ENCODE data around the gene ST7.
"Not testable (repeated sequence)": the region's sequence is repeated elsewhere in the genome, so short reads cannot be mapped to it uniquely, and the experiment has no call there.

Gene ST7

DNA sequence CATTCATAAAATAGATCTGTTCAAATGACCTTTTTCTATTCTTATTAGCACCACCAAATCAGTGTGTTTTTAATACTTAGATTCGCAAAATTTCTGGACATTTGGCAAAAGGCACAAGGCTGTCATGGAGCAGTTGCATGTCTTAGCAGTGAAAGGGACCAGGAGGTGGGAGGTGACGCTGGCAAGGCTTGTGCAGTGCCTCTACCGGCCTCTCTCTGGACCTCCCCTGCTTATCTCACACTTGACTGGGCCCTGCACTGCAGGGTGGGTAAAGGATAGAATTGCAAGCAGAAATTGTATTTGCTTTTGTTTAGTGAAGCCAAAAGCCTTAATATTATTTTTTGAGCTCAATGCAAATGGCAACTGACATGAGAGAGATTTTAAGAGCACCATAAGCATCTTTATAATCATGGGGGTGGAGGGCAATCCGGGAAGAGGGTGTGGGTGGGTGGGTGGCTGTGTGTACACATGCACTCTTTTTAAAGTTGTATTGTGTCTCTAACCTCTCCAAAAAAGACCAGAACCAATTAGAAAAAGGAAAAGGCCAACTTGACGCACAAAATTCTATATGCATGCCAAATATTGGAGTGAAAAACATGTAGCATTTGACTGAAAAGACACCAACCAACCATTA lies 263.3 kb downstream of the ST7 start:
- DNase-seq (ENCODE audit: low read depth in 4 of 4, low spot score in 1 of 4) = no peak

DNA sequence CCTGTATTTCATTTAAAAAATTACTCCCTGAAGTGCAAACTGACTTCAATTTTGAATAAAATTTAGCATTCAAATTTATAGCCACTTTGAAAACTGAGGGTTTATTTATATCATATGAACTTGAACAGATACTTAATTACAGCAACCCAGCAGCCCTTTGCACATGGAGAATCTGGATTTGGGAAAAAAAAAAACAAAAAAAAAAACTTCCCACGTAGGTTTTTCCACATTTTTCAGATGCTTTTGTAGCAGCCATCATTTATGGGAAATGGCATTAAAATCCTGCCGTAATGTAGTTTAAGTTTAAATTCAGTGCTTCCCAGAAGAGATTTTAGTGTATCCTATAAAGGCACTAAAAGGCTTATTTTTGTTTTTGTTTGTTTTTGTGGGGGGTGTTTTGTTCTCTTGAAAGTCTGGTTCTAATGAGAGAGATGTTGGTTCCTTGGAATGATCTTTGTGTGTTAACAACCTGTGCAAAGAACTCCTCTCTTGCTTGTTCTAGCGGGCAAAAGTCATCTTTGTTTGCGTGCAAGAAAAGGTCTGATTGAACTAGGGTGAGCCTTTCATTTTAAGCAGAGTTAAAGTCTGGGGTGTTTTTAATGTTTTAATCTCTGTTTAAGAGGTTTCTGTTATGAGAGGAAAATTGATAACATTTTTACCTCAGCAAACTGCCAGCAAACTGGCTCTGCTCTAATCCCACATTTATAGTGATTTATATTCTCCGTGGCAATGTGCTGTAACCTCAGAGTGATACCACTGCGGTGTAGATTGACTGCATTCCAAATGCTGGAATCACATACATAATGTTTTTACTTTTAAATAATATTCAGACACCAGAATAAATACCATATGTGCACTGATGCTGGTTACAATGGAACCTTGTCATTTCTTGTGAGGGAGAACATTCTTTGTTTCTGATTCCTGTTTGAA lies 264.1 kb downstream of the ST7 start:
- no peak for DNase-seq (ENCODE audit: low read depth in 4 of 4, low spot score in 1 of 4)

DNA sequence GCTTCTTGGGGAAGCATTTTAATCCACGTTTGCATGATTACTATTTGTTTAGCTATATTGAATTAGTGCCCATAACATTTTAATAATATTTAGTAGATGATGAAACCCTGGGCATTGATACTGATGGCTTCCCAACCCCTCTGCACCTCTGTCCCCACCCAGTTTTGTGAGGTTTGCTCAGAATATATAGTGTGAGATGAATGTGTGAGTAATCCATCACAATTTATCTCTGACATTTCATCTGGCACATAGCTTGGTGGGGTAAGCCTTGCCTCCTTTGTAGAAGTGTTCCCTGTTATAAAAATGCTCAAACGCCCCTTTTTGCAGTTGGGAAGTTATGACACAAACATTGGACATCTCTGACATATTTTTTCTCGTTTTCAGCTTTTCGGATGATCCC lies 265.4 kb downstream of the ST7 start:
- no peak for DNase-seq (ENCODE audit: low read depth in 4 of 4, low spot score in 1 of 4)

DNA sequence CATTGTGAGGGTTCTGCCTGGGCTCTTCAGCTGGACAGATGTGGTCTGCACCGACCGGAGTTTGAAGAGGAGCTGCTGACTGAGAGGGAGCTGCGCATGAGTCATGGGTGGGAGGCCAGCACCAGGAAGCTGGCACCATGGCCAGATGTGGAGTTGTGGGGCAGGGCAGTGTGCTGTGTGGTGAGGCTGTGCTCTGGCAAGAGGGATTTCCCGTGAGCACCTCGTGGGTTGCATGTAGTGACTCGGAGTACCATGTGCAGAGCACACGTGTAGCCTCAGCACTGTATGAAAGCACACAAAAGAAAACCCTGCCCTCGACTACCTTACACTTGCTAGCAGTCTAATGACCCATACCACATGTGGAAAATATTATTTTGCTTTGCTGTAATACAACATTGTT lies 266.2 kb downstream of the ST7 start:
- DNase-seq (ENCODE audit: low read depth in 4 of 4, low spot score in 1 of 4) = no peak

DNA sequence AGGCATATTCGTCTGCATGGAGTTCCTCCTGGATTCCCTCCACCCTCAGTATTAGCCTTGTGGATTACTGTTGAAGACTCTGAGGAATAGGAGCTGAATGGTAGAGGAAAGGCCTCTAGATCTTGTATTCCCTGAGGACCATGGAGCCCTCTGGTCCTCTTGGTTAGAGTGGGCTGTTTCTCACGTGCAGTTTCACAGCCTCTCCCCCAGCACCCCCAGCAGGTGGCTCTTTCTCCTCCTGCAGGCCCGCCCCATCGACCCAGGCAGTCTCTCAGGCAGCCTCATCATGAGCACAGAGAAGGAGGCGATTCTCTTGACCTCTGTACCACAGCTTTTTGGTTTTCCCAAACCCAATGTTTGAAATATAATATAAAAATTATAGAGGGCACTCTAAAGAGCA lies 267.5 kb downstream of the ST7 start:
- no peak for DNase-seq (ENCODE audit: low read depth in 4 of 4, low spot score in 1 of 4)

DNA sequence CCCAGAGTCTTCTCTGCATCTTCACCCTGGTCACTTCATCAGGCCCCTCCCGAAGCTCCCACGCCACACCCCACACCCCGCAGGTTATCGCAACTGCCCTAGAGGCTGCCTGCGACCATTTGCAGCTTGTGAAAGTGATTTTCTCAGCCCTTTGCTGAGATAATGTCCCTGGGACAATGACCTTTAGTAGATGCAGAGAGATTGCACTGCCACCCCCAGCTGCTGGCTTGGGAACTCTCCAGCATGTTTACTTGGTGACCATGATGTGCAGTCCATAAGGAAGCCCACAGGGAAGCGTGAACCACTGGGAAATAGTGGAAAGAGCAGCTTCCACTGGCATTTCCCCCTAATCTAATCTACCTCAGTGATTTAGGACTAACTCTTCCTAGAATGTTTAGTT lies 272.2 kb downstream of the ST7 start:
- DNase-seq (ENCODE audit: low read depth in 4 of 4, low spot score in 1 of 4) = no peak

DNA sequence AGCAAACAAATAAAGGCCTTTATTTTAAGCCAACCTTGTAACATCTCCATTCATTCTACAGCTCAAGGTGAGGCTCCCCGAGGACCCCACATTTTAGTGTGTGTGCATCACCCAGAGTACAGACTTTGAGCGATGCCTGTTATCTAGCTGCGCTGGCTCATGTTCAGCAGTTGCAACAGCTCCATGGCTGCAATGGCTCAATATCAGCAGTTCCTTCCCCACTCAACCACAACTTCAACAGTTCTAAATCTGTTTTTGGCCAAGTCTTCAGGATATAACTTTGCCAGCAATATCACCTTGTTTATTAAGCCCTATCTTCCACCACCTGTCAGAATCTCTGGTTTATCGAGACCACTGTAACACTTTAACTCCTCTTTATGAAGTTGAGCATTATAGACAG lies 273.8 kb downstream of the ST7 start:
- no peak for DNase-seq (ENCODE audit: low read depth in 4 of 4, low spot score in 1 of 4)

DNA sequence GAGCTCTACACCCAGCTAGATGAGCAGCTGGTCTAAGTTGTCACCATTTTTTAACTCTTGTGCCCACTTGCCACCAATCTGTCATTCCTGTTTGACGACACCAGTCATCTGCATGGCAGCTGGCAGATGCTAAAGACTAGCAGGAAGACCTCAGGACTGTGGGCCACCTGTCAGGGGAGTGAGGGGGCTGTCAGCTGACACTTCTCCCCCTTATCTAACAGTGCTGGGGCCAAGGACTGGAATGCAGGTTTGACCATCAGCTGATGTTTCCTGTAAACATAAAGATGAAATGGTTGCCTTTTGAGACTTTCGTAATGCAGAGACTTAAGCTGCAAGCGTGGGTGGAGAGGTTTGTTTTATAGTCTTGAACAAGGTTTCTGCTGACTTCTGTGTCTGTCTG lies 276.0 kb downstream of the ST7 start:
- no peak for DNase-seq (ENCODE audit: low read depth in 4 of 4, low spot score in 1 of 4)

DNA sequence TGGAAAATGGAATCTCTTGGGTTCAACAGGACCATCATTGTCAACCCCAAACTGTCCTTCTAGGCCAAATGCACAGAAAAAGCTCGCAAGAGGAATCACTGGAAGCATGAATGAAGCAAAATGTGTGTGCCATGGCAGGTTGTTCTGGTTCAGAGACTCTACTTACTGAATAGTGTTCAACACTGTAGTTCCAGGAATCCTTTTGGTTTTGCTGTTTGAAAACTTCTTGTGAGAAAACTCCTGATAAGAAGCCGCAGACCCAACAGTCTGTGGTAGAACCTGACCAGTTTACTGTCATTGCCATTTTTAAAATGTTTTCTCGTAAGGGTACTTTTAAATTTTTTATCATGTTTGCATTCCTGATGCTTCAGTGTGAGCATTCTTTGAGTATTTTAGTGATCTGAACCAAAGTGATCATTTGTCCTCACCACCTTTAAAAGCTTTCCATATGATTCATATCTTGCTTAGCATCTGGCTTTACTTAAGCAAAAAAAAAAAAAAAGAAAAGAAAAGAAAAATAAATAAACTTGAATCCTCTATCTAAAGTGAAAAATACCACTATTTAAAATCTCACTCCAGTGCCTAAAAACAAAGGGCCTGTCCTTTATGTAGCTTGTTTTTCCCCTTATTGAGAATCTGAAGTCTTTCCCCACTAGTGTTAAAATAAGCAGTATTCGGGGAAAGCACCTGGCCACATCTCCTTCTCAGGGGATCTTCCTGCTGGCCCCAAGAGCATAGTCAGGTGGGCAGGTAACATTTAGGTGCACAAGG lies 277.2 kb downstream of the ST7 start:
- no peak for DNase-seq (ENCODE audit: low read depth in 4 of 4, low spot score in 1 of 4)

DNA sequence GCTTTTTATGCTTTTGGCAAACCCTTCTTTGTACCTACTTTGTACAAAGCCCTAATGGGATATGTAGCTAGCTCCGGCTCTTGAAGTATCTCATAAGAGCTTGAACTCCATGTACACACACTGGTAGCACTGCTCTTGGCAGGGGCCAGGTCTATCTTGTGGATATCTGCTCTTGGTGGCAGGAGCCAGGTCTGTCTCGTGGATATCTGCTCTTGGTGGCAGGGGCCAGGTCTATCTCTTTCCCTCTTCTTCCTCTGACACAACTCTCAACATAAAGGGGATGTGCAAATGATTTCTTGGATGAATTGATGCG lies 277.7 kb downstream of the ST7 start:
- no peak for DNase-seq (ENCODE audit: low read depth in 4 of 4, low spot score in 1 of 4)

DNA sequence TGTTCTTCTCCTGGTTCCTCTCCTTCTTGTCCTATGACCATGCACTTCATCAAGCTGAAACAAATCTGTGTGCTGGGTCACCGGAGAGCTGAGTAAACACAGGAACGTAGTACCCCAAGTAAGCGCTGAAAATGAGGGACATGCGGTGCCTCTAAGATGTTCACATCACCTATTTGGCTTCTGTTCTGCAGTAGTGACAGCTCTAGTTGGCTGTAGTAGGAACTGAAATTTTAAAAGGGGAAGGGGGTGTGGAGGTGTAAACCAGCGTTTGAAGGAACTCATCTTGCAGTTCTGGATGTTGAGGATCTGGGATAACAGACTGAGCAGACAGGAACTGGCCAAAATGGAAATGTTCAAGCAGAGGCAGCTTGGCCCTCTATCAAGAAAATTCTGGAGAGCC lies 284.3 kb downstream of the ST7 start:
- no peak for DNase-seq (ENCODE audit: low read depth in 4 of 4, low spot score in 1 of 4)

DNA sequence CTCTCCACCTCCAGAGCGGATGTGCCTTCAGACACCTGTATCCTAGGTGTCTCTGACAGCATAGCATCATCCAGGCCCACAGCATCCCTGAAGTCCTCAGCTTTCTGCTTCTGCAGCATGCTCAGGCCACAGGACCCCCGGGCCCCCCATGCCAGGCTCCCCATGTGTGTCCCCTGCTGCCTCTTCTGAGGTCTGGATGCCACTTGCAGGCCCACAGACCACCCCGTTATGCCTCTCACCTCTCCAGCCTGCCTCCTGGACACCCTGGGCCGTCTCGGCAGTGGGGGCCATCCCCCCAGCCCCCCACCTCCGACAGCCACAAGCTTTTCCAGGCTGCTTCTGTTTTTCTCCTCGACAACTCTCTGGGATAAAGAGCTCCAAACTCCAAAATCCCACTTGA lies 285.2 kb downstream of the ST7 start:
- no peak for DNase-seq (ENCODE audit: low read depth in 4 of 4, low spot score in 1 of 4)

DNA sequence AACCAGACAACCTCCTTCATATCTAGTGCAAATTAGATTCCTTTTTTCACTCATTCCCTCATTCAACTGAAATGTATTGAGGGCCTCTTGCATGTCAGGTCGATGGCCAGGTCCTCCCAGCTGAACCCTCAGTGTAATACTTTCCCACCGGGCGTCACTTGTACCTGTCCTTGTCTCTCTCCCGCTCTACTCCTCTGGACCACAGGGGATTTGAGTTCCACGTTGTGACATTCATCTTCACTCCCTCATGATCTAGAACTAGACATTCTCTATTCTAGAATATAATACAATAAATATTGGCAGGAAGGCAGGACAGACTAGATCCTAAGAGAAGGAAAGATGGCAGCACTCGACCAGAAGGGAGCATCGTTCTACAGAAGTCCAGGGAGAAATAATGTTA lies 285.6 kb downstream of the ST7 start:
- DNase-seq (ENCODE audit: low read depth in 4 of 4, low spot score in 1 of 4) = no peak

DNA sequence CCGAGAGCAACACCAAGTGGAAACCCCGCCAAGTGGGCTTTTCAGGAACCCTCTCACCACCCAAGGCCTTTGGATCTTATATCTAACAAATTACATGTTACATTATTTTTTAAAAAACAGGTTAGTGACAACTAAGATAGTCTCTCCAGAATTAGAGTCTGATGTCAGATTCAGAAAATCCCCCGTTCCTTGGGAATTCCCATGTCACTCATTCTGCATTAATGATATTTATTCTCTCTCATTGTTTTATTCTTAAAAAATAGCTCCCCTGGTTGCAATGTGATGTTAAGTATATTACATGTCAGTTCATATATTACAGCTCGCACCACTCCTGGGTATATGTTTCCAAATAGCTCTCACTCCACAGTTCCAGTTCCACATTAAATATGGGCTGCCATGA lies 287.8 kb downstream of the ST7 start:
- DNase-seq (ENCODE audit: low read depth in 4 of 4, low spot score in 1 of 4) = no peak

DNA sequence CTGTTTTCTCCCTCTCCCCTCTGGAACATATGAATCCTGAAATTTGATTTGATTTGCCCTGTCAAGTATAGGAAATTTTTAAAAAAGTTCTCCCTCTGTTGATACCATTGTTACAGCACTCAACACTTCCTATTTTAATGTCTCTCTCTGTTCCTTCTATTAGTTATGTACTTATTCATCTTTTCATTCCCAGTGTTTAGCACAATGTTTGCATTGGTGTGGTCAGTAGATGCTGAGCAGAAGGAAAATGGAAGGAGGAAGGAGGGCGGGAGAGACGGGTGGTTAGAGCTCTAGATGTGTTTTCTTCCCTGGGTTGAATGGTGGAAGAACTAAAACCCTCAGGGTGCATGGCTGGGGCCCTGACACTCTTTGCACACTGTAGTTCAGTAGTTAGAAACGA lies 290.1 kb downstream of the ST7 start:
- DNase-seq (ENCODE audit: low read depth in 4 of 4, low spot score in 1 of 4) = no peak

DNA sequence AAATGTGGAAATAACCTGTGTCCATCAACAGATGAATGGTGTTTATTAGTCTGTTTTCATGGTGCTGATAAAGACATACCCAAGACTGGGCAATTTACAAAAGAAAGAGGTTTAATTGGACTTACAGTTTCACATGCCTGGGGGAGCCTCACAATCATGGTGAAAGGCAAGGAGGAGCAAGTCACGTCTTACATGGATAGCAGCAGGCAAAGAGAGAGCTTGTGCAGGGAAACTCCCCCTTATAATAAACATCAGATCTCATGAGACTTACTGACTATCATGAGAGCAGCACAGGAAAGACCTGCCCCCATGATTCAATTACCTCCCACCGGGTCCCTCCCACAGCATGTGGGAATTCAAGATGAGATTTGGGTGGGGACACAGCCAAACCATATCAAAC lies 292.4 kb downstream of the ST7 start:
- DNase-seq (ENCODE audit: low read depth in 4 of 4, low spot score in 1 of 4) = not testable (repeated sequence)

DNA sequence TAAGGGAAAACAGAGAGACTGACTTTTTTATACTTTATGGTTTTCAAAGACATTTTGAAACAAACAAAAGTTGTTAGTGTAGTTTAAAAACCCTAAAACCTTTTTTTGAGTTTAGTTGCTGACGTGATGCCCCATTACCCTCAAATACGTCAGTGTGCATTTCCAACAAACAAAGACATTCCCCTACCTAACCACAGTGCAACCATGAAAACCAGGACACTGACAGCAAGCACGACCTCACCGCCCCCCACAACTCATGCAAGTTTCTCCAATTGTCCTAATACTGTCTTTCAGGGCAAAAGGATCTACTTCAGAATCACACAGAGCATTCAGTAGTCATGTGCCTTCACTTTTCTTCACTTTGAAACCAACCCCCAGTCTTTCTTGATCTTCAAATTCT lies 294.5 kb downstream of the ST7 start:
- no peak for DNase-seq (ENCODE audit: low read depth in 4 of 4, low spot score in 1 of 4)

DNA sequence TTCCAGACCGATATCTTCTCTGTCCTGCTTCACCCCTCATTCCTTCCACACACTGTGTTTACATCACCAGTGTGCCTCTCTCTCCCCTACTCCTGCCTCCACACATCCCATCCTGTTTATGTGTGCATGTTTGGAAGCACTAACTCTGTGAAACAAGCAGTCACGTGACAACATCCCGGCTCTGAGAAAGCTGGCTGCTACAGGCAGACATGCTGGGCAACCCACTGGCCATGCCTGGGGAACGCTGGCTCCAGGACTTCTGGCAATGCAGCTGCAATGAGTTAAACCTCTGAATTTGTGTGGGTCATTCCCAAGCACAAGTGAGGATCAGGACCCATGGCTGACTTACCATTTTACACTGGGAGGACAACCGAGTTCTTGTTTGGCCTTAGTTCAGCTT lies 295.5 kb downstream of the ST7 start:
- no peak for DNase-seq (ENCODE audit: low read depth in 4 of 4, low spot score in 1 of 4)

DNA sequence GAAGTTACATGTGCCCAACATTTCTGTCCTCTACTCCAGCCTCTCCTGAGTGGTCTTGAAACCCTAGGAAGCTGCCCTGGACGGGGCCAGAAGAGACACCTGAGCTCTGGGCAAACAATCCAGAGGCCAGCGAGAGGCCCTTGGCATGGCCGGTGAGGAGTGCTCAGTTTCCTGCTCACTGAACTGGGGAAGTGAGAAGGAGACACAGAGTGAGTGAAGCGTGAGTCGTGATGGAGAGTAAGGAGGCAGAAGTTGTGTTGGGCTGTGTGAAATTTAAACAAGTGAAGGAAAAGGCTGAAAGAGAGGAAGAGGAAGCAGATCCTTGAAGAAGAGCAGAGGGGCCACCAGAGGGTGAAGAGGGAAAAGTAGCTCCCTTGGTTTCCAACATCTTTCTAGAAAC lies 296.4 kb downstream of the ST7 start:
- DNase-seq (ENCODE audit: low read depth in 4 of 4, low spot score in 1 of 4) = no peak

DNA sequence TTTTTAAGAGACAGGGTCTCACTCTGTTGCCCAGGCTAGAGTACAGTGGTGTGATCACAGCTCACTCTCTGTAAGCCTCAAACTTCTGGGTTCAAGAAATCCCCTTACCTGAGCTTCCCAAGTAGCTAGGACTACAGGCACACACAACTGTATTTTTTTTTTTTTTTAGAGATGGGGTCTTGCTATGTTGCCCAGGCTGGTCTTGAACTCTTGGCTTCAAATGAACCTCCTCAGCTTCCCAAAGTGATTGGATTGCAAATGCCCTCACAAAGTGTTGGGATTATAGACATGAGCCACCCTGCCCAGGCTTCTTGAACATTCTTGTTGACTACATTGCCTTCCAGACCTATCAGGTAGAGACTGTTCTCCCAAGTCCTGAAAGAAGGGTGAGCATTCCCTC lies 296.9 kb downstream of the ST7 start:
- no peak for DNase-seq (ENCODE audit: low read depth in 4 of 4, low spot score in 1 of 4)

DNA sequence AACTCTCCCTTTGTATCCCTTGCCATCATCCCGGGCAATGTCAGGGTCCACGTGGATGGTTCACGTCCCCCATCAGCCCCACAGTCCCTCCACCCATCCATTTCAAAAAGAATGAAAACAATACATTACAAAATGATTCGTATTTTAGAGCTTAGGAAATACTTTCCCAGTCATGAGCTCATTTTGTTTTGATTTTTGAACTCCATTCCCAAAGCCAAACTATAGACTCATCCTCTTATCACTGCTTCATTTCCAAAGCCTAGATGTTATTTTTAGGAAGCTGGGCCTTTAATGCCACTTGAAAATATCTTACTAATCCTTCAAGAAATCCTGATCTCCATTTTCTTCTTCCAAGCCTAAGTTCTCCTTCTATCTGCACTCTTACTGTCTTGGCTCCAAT lies 297.5 kb downstream of the ST7 start:
- DNase-seq (ENCODE audit: low read depth in 4 of 4, low spot score in 1 of 4) = no peak

DNA sequence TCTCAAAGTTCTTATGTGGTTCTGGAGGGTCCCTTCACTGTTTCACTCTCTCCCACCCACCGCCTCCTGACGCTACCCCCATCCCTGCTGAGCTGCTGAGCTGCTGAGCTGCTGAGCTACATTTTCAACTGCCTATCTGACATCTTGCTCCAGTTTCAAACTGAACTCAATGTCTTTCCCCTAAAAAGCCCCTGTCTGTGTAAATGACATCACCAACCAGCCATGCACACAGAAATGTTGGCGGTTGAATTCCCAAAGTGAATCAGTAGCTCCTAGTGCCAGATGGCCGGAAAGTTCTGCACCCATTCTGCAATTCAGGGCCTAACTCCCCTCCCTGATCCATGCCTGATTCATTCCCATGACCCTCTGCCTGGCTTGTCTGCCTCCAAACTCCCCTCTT lies 298.4 kb downstream of the ST7 start:
- DNase-seq (ENCODE audit: low read depth in 4 of 4, low spot score in 1 of 4) = no peak
